ENCODE results near the gene RPL37. TPM values are rescaled to one million over a fixed set of nuclear protein-coding genes. Genes with fewer than 3 reads are reported as not detected.

Gene RPL37
- total RNA-seq, 1 experiment from 2014 or later: 1,279 TPM

- CTCF ChIA-PET: no interaction called here
- no peak overlapping the region for H3K4me3 ChIP-seq (replicated peaks in 1 of 2; ENCODE audit: low read depth in 1 of 2, low read length in 2 of 2)
- RAD21 ChIA-PET (ENCODE audit: low non-redundant PET in 1 of 2, low total read pairs in 2 of 2, uncharacterized antibody in 2 of 2, unreplicated experiment in 2 of 2): no interaction called here
- POLR2A ChIA-PET: no interaction called here
- H3K4me1 ChIP-seq (ENCODE audit: control insufficient read depth in 1 of 2, insufficient read depth in 2 of 2, low read length in 2 of 2): peaks cover 0 to 4% of the 10 kb centered on the region in 2 experiments; a peak in 1 of 4 replicates
- peak; percentile 15 for DNase-seq (ENCODE audit: low read depth, low spot score)
- no peaks in the 10 kb centered on the region for H3K36me3 ChIP-seq (ENCODE audit: control insufficient read depth in 1 of 2, insufficient read depth in 2 of 2, low read length in 2 of 2)
- BruUV-seq (replicated peaks): no TSS peak
- ATAC-seq: peak; percentile 38; the same call in 1 of the 2 replicates
- H4K20me1 ChIP-seq (ENCODE audit: insufficient read depth): no peaks in the 10 kb centered on the region
- H2AFZ ChIP-seq (ENCODE audit: low read depth, low read length, poor library complexity, severe bottlenecking): no peak overlapping the region
- intact Hi-C loops (cut with micrococcal nuclease): loop anchor here (5.0 to 10.0 kb wide), 3 partner anchors 190 to 1300 kb away; no protein-coding TSS in a partner anchor
- no peaks in the 10 kb centered on the region for H3K27me3 ChIP-seq (ENCODE audit: insufficient read depth, low read length)
- no peak for TF ChIP-seq TCF7L2 (IDR thresholded peaks at IDR 0.05; ENCODE audit: borderline replicate concordance, extremely low read depth, insufficient read depth, insufficient read length)
- TF ChIP-seq CBX3 (IDR thresholded peaks at IDR 0.05; ENCODE audit: low read depth): peak; percentile 45
- H3K9ac ChIP-seq (ENCODE audit: low read length): no peak overlapping the region
- no peak overlapping the region for H3K27ac ChIP-seq (ENCODE audit: low read depth, low read length)
- H3K9me2 ChIP-seq (ENCODE audit: insufficient read depth): no peaks in the 10 kb centered on the region
- peaks cover 0 to 4% of the 10 kb centered on the region in 2 experiments; a peak in 2 of 4 replicates for H3K9me3 ChIP-seq (ENCODE audit: control insufficient read depth in 1 of 2, insufficient read depth in 1 of 2, low read depth in 1 of 2, low read length in 2 of 2)
- no peak overlapping the region for H3K4me2 ChIP-seq (ENCODE audit: low read length)
- H3K79me2 ChIP-seq (ENCODE audit: insufficient read depth, low read length): no peaks in the 10 kb centered on the region
Measured at GRCh38 chr5:40877371-40877988, 42.5 kb upstream of the RPL37 start.

DNA sequence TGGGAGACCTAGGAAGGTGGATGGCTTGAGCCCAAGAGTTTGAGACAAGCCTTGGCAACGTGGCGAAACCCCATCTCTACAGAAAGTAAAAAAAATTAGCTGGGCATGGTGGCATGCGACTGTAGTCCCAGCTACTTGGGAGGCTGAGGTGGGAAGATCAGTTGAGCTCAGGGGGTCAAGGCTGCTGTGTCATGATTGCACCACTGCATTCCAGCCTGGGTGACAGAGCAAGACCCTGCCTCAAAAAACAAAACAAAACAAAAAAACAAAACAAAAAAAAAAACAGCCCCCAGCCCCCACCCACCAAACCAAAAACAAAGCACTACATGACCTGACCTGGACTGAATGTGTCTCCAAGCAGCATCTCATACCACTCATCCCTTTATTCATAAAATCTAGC is 40.9 kb upstream of the RPL37 start:
- intact Hi-C loops (cut with micrococcal nuclease): loop anchor here (5.0 to 10.0 kb wide), 3 partner anchors 189 to 1299 kb away; no protein-coding TSS in a partner anchor
- no peak for TF ChIP-seq EZH2phosphoT487 (IDR thresholded peaks at IDR 0.05; ENCODE audit: borderline replicate concordance)
- TF ChIP-seq TCF7L2 (IDR thresholded peaks at IDR 0.05; ENCODE audit: borderline replicate concordance, extremely low read depth, insufficient read depth, insufficient read length): no peak
- no peak for TF ChIP-seq SIN3A (IDR thresholded peaks at IDR 0.05; ENCODE audit: low read depth)
- TF ChIP-seq POLR2AphosphoS5 (IDR thresholded peaks at IDR 0.05; ENCODE audit: low read depth, low read length): no peak
- no peak for TF ChIP-seq SRF (IDR thresholded peaks at IDR 0.05; ENCODE audit: low read depth)
- TF ChIP-seq CBX3 (IDR thresholded peaks at IDR 0.05; ENCODE audit: low read depth): no peak
- no peak for TF ChIP-seq ELF1 (IDR thresholded peaks at IDR 0.05; ENCODE audit: borderline replicate concordance, low read depth)
- no peak for TF ChIP-seq CTCF (IDR thresholded peaks at IDR 0.05 in 2 of 3, conservative IDR thresholded peaks at IDR 0.05 in 1 of 3; ENCODE audit: borderline replicate concordance in 1 of 3, insufficient read depth in 1 of 3, low read depth in 2 of 3, low read length in 2 of 3)
- no peak for TF ChIP-seq ZBTB33 (IDR thresholded peaks at IDR 0.05; ENCODE audit: extremely low read depth, insufficient replicate concordance, low read length)
- no peak overlapping the region for H3K27ac ChIP-seq (ENCODE audit: low read depth, low read length)
- DNase-seq (ENCODE audit: low read depth, low spot score) (no peak), ATAC-seq (no peak)
- no peak overlapping the region for H2AFZ ChIP-seq (ENCODE audit: low read depth, low read length, poor library complexity, severe bottlenecking)
- H3K4me1 ChIP-seq (ENCODE audit: control insufficient read depth in 1 of 2, insufficient read depth in 2 of 2, low read length in 2 of 2): peaks cover 0 to 4% of the 10 kb centered on the region in 2 experiments; a peak in 1 of 4 replicates
- BruUV-seq (replicated peaks): no TSS peak
- H3K9me3 ChIP-seq (ENCODE audit: control insufficient read depth in 1 of 2, insufficient read depth in 1 of 2, low read depth in 1 of 2, low read length in 2 of 2): peaks cover 0 to 4% of the 10 kb centered on the region in 2 experiments; a peak in 1 of 4 replicates
- no peaks in the 10 kb centered on the region for H3K36me3 ChIP-seq (ENCODE audit: control insufficient read depth in 1 of 2, insufficient read depth in 2 of 2, low read length in 2 of 2)
- H3K27me3 ChIP-seq (ENCODE audit: insufficient read depth, low read length): no peaks in the 10 kb centered on the region
- H4K20me1 ChIP-seq (ENCODE audit: insufficient read depth): no peaks in the 10 kb centered on the region
- no peaks in the 10 kb centered on the region for H3K9me2 ChIP-seq (ENCODE audit: insufficient read depth)
- H3K79me2 ChIP-seq (ENCODE audit: insufficient read depth, low read length): no peaks in the 10 kb centered on the region
- ChIA-PET RAD21 (ENCODE audit: low non-redundant PET in 1 of 2, low total read pairs in 2 of 2, uncharacterized antibody in 2 of 2, unreplicated experiment in 2 of 2) (no interaction called here), POLR2A (no interaction called here), CTCF (no interaction called here)
- H3K9ac ChIP-seq (ENCODE audit: low read length): no peak overlapping the region
- no peak overlapping the region for H3K4me2 ChIP-seq (ENCODE audit: low read length)
- no peak overlapping the region for H3K4me3 ChIP-seq (replicated peaks in 1 of 2; ENCODE audit: low read depth in 1 of 2, low read length in 2 of 2)
